Measurements from ENCODE around the gene AGBL4. TPM values are rescaled to one million over a fixed set of nuclear protein-coding genes. Genes with fewer than 3 reads are reported as not detected.

The AGBL4 gene
- total RNA-seq, 1 donor from 2014 or later = not detected

- no peak overlapping the region for H3K27ac ChIP-seq
- no peaks in the 10 kb centered on the region for H3K27me3 ChIP-seq
- no peaks in the 10 kb centered on the region for H3K9me3 ChIP-seq
- H3K36me3 ChIP-seq = no peaks in the 10 kb centered on the region
- no peak overlapping the region for H3K4me3 ChIP-seq
- DNase-seq (ENCODE audit: low spot score in 2 of 2) = no peak
- intact Hi-C loops (cut with DNase I) = no loop called here
- TF ChIP-seq, protein P1, sequence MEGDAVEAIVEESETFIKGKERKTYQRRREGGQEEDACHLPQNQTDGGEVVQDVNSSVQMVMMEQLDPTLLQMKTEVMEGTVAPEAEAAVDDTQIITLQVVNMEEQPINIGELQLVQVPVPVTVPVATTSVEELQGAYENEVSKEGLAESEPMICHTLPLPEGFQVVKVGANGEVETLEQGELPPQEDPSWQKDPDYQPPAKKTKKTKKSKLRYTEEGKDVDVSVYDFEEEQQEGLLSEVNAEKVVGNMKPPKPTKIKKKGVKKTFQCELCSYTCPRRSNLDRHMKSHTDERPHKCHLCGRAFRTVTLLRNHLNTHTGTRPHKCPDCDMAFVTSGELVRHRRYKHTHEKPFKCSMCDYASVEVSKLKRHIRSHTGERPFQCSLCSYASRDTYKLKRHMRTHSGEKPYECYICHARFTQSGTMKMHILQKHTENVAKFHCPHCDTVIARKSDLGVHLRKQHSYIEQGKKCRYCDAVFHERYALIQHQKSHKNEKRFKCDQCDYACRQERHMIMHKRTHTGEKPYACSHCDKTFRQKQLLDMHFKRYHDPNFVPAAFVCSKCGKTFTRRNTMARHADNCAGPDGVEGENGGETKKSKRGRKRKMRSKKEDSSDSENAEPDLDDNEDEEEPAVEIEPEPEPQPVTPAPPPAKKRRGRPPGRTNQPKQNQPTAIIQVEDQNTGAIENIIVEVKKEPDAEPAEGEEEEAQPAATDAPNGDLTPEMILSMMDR (IDR thresholded peaks at IDR 0.05) = no peak
- H3K4me1 ChIP-seq = no peaks in the 10 kb centered on the region
Observed at GRCh38 chr1:49197081-49197480, 826.7 kb downstream of the AGBL4 start.

GRCh38 chr1:49190138-49190537, 833.6 kb downstream of the AGBL4 start:
- TF ChIP-seq, protein P1 (IDR thresholded peaks at IDR 0.05) = no peak
- H3K4me3 ChIP-seq = no peak overlapping the region
- H3K4me1 ChIP-seq = no peaks in the 10 kb centered on the region
- no peaks in the 10 kb centered on the region for H3K36me3 ChIP-seq
- DNase-seq (ENCODE audit: low spot score in 2 of 2) = no peak
- H3K9me3 ChIP-seq = no peaks in the 10 kb centered on the region
- no peaks in the 10 kb centered on the region for H3K27me3 ChIP-seq
- intact Hi-C loops (cut with DNase I) = no loop called here
- H3K27ac ChIP-seq = no peak overlapping the region

- no peaks in the 10 kb centered on the region for H3K36me3 ChIP-seq
- no peaks in the 10 kb centered on the region for H3K4me1 ChIP-seq
- intact Hi-C loops (cut with DNase I) = no loop called here
- no peaks in the 10 kb centered on the region for H3K9me3 ChIP-seq
- DNase-seq (ENCODE audit: low spot score in 2 of 2) = no peak
- no peak overlapping the region for H3K4me3 ChIP-seq
- H3K27me3 ChIP-seq = no peaks in the 10 kb centered on the region
- TF ChIP-seq, protein P1 (IDR thresholded peaks at IDR 0.05) = no peak
- no peak overlapping the region for H3K27ac ChIP-seq
Observed at GRCh38 chr1:49187056-49187455, 836.7 kb downstream of the AGBL4 start.

DNA sequence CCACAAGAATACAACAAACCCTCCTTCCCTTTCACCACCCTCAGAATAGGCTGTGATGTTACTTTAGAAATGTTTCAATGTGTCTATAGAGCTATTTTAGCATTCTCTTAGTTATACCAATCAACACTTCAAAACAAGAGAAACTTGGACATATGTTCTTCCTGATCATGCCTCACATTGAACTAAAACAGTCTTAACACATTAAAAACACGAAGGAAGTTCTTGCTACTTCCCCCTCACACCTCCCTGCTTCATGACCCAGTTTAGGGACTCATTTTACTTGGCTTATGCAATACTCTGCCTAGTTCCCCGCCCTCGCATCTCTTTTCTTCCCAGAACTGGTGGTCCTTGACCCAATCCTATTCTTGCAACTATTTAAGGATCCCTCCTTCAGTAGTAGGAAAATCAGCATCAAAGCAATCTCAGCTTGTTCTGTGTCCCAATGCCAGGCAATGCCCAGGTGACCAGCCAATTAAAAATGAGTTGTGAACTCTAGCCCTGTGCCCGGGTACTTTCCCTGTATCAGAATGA, 838.2 kb downstream of the AGBL4 start:
- Histone ChIP-seq H3K9me3 (no peaks in the 10 kb centered on the region), H3K36me3 (no peaks in the 10 kb centered on the region), H3K27ac (no peak overlapping the region), H3K4me1 (no peaks in the 10 kb centered on the region), H3K4me3 (no peak overlapping the region), H3K27me3 (no peaks in the 10 kb centered on the region)
- TF ChIP-seq, protein P1 (IDR thresholded peaks at IDR 0.05) = no peak
- no peak for DNase-seq (ENCODE audit: low spot score in 2 of 2)
- intact Hi-C loops (cut with DNase I) = no loop called here

GRCh38 chr1:49183489-49183888, 840.3 kb downstream of the AGBL4 start:
- Histone ChIP-seq H3K4me1 (no peaks in the 10 kb centered on the region), H3K9me3 (no peaks in the 10 kb centered on the region), H3K36me3 (no peaks in the 10 kb centered on the region), H3K4me3 (no peak overlapping the region), H3K27me3 (no peaks in the 10 kb centered on the region), H3K27ac (no peak overlapping the region)
- intact Hi-C loops (cut with DNase I) = no loop called here
- TF ChIP-seq, protein P1 (IDR thresholded peaks at IDR 0.05) = no peak
- DNase-seq (ENCODE audit: low spot score in 2 of 2) = no peak

- DNase-seq (ENCODE audit: low spot score in 2 of 2) = no peak
- no peak overlapping the region for H3K4me3 ChIP-seq
- no peaks in the 10 kb centered on the region for H3K36me3 ChIP-seq
- H3K27me3 ChIP-seq = no peaks in the 10 kb centered on the region
- intact Hi-C loops (cut with DNase I) = no loop called here
- no peaks in the 10 kb centered on the region for H3K9me3 ChIP-seq
- H3K27ac ChIP-seq = no peak overlapping the region
- H3K4me1 ChIP-seq = no peaks in the 10 kb centered on the region
- TF ChIP-seq, protein P1 (IDR thresholded peaks at IDR 0.05) = no peak
Observed at GRCh38 chr1:49181033-49181432, 842.7 kb downstream of the AGBL4 start.
